OCI-LY3 (cell line): ENCODE results near the gene PPP2R2B.

Experiments used
- EZH2phosphoT487 ChIP-seq: fragments of 200-600 bp; shearing (Covaris generic); IDR thresholded peaks from 2 replicates; pipeline ENCODE4 v1.6.1; 2018; ENCODE audit warnings: antibody characterized with exemption, mixed run types, low read depth
- TF ChIP-seq, protein P1 (sequence below): fragments of 200-600, 300-600 bp; sonication (generic); IDR thresholded peaks from 2 replicates; pipeline ENCODE4 v1.5.1; 2014; ENCODE audit warnings: antibody characterized with exemption, low read length, low read depth

- TF ChIP-seq, protein P1, sequence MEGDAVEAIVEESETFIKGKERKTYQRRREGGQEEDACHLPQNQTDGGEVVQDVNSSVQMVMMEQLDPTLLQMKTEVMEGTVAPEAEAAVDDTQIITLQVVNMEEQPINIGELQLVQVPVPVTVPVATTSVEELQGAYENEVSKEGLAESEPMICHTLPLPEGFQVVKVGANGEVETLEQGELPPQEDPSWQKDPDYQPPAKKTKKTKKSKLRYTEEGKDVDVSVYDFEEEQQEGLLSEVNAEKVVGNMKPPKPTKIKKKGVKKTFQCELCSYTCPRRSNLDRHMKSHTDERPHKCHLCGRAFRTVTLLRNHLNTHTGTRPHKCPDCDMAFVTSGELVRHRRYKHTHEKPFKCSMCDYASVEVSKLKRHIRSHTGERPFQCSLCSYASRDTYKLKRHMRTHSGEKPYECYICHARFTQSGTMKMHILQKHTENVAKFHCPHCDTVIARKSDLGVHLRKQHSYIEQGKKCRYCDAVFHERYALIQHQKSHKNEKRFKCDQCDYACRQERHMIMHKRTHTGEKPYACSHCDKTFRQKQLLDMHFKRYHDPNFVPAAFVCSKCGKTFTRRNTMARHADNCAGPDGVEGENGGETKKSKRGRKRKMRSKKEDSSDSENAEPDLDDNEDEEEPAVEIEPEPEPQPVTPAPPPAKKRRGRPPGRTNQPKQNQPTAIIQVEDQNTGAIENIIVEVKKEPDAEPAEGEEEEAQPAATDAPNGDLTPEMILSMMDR, result no peak
- no peak for TF ChIP-seq EZH2phosphoT487
Measured at GRCh38 chr5:146860213-146860893, 18.2 kb downstream of the PPP2R2B start.
